BJ (cell line): ENCODE measurements around the gene MALRD1. TPM values are rescaled to one million over a fixed set of nuclear protein-coding genes. Genes with fewer than 3 reads are reported as not detected.

Source experiments
- CTCF ChIA-PET: fragments of 350-600 bp; formaldehyde crosslinking; extraction: SDS; loops from one replicate; lab custom pipeline; 2021; ENCODE audit warnings: antibody characterized with exemption, inconsistent platforms; lab: Yijun Ruan, JAX
- POLR2A ChIA-PET: fragments of 300-600 bp; sonication (Branson Sonifier 250); formaldehyde crosslinking; extraction: SDS; loops from one replicate; lab custom pipeline; 2021; ENCODE audit warnings: antibody characterized with exemption; lab: Charles Lee
- DNase-seq: peaks from one replicate; pipeline ENCODE4 v3.0.0-alpha.2; 2011; ENCODE audit warnings: low read depth
- H3K27me3 ChIP-seq: 2 replicates; pipeline ENCODE4 v1.6.0; 2011; ENCODE audit warnings: low read length; ENCODE audit not compliant: control insufficient read depth, insufficient read depth
- H3K36me3 ChIP-seq: 2 replicates; pipeline ENCODE4 v1.5.1; 2011; ENCODE audit warnings: low read length; ENCODE audit not compliant: control insufficient read depth, insufficient read depth
- H3K4me3 ChIP-seq: 2 replicates; pipeline ENCODE4 v1.5.1; 2011; ENCODE audit warnings: low read depth, mild to moderate bottlenecking, control low read depth, low read length
- polyA plus RNA-seq: library from polyadenylated mRNA; depleted of rRNA; stranded (reverse); fragments of >200 nt; gene quantifications from 2 replicates; pipeline ENCODE4 v1.2.3, GENCODE V29; 2011
- TF ChIP-seq, protein P1 (sequence below): IDR thresholded peaks from 2 replicates; pipeline ENCODE4 v1.5.1; 2011; ENCODE audit warnings: low read depth, mild to moderate bottlenecking, control low read depth, inconsistent platforms, low read length, moderate library complexity; ENCODE audit not compliant: insufficient read depth

MALRD1 gene
- polyA plus RNA-seq, 1 experiment = not detected

GRCh38 chr10:19017116-19017890 lies 31.3 kb upstream of the MALRD1 start:
- TF ChIP-seq, protein P1, sequence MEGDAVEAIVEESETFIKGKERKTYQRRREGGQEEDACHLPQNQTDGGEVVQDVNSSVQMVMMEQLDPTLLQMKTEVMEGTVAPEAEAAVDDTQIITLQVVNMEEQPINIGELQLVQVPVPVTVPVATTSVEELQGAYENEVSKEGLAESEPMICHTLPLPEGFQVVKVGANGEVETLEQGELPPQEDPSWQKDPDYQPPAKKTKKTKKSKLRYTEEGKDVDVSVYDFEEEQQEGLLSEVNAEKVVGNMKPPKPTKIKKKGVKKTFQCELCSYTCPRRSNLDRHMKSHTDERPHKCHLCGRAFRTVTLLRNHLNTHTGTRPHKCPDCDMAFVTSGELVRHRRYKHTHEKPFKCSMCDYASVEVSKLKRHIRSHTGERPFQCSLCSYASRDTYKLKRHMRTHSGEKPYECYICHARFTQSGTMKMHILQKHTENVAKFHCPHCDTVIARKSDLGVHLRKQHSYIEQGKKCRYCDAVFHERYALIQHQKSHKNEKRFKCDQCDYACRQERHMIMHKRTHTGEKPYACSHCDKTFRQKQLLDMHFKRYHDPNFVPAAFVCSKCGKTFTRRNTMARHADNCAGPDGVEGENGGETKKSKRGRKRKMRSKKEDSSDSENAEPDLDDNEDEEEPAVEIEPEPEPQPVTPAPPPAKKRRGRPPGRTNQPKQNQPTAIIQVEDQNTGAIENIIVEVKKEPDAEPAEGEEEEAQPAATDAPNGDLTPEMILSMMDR = no peak
- CTCF ChIA-PET = no interaction called here

DNA sequence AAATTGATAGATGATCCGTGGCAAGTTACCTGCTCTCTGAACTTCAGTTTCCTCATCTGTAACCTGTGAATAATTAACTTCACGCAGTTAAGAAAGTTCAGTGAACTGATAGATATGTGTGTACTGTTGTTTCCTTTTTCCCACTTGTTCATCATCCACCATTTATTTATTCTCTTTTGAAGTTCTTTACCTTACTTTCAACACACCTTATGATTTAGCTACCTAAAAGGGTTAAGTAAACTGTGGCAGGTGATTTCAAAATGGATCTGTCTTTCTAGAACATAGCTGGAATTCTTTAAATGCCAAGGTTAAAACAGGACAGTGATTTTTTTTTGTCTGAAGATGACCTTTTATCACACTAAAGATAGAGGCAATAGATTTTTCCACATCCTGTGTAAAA lies 27.4 kb upstream of the MALRD1 start:
- POLR2A ChIA-PET = no interaction called here
- Histone ChIP-seq H3K27me3 (no peaks in the 10 kb centered on the region), H3K36me3 (no peaks in the 10 kb centered on the region), H3K4me3 (no peak overlapping the region)
- CTCF ChIA-PET = no interaction called here
- TF ChIP-seq, protein P1 = no peak
- DNase-seq = no peak

More at GRCh38 chr10:19017116-19017890, 31.3 kb upstream of the MALRD1 start:
- POLR2A ChIA-PET = no interaction called here
- Histone ChIP-seq H3K36me3 (no peaks in the 10 kb centered on the region), H3K4me3 (no peak overlapping the region), H3K27me3 (no peaks in the 10 kb centered on the region)
- DNase-seq = no peak

DNA sequence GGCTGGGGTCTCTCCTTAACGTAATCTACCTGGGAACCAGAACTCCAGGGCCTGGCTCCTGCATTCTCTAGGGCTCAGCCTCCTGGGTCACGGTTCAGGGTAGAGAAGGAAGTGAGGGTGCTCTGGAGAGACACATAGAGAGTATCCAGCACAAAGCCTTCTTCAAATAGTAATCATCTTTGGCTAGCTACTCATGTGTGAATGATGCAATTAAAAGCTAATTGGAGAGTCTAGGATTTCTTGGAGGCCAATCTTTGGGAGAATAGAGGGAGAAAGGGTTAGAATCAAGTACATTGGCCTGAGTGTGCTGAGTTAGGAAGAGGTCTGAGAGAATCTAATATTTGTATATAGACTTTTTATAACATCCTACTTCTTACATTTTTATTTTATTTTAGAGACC lies 24.0 kb upstream of the MALRD1 start:
- ChIA-PET POLR2A (no interaction called here), CTCF (no interaction called here)
- H3K36me3 ChIP-seq = no peaks in the 10 kb centered on the region
- TF ChIP-seq, protein P1 = no peak
- no peak for DNase-seq
- no peaks in the 10 kb centered on the region for H3K27me3 ChIP-seq
- H3K4me3 ChIP-seq = no peak overlapping the region

DNA sequence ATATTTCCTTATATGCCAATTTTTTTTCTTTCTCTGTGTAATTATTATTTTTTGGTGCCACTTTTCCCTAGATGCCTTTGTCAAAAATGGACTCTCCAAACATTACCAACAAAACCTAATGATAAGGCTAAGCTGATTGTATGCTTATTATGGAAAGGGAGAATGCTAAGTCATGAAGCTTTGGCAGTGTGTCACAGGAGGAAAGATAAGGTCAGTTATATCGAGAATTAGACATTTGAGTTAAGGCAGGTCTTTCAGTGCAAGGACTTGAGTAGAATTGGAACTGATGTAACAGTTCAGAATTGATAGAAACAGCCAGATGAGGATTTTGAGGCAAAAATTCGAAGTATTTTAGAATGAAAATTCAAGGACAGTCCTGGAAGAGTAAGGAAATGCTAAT lies 16.8 kb upstream of the MALRD1 start:
- POLR2A ChIA-PET = no interaction called here

GRCh38 chr10:19033741-19034140 lies 14.9 kb upstream of the MALRD1 start:
- TF ChIP-seq, protein P1 = no peak
- no peak overlapping the region for H3K4me3 ChIP-seq
- ChIA-PET CTCF (interaction anchor here (0.6 kb wide), 1 partner anchor 1142 kb away, joined by 3 read pairs; no protein-coding TSS in a partner anchor), POLR2A (no interaction called here)
- no peaks in the 10 kb centered on the region for H3K27me3 ChIP-seq
- DNase-seq = no peak
- H3K36me3 ChIP-seq = no peaks in the 10 kb centered on the region

More for the DNA sequence above, 16.8 kb upstream of the MALRD1 start:
- no peak for DNase-seq
- H3K27me3 ChIP-seq = no peaks in the 10 kb centered on the region
- TF ChIP-seq, protein P1 = no peak
- CTCF ChIA-PET = no interaction called here
- H3K36me3 ChIP-seq = no peaks in the 10 kb centered on the region
- no peak overlapping the region for H3K4me3 ChIP-seq
